Activated T-helper 17 cell treated with anti-CD3 and anti-CD28 coated beads, Interleukin-2, amount 50 U/mL, for 72 hours (primary cell): ENCODE results near the gene METAP1. TPM values are rescaled to one million over a fixed set of nuclear protein-coding genes. Genes with fewer than 3 reads are reported as not detected.
A peak's percentile ranks its signal among the peaks of the same experiment; 100 is the strongest.

Experiments
- ATAC-seq: fragments of 150-1000 bp; cut with Tn5 transposase; replicated peaks from 2 replicates; pipeline ENCODE4 v1.10.0; 2021; ENCODE audit warnings: mild to moderate bottlenecking, moderate library complexity
- H3K27ac Mint-ChIP-seq: one replicate; pipeline ENCODE4 v1.8.0; 2022; ENCODE audit warnings: mixed read lengths
- H3K27me3 Mint-ChIP-seq: one replicate; pipeline ENCODE4 v1.8.0; 2022; ENCODE audit warnings: mixed read lengths
- H3K36me3 Mint-ChIP-seq: one replicate; pipeline ENCODE4 v1.8.0; 2022; ENCODE audit warnings: low read depth, mild to moderate bottlenecking, mixed read lengths
- H3K4me1 Mint-ChIP-seq: one replicate; pipeline ENCODE4 v1.8.0; 2022; ENCODE audit warnings: mixed read lengths
- H3K4me3 Mint-ChIP-seq: one replicate; pipeline ENCODE4 v1.8.0; 2022; ENCODE audit warnings: mild to moderate bottlenecking, mixed read lengths
- H3K9me3 Mint-ChIP-seq: one replicate; pipeline ENCODE4 v1.8.0; 2022; ENCODE audit warnings: mixed read lengths
- total RNA-seq, 2 donors: library from RNA; stranded (reverse); gene quantifications; one replicate each; pipeline ENCODE4 v1.2.3, GENCODE V29; 2022

METAP1 gene
- total RNA-seq, result 10 to 100 TPM; 59.6 to 64.1 TPM

GRCh38 chr4:98995183-98996055 lies at the start of gene METAP1:
Gene METAP1 (plus strand): TSS chr4:98995721. CDS start chr4:98995754, 33 bp downstream.
- Mint-ChIP-seq H3K9me3 (no peaks in the 10 kb centered on the region), H3K4me3 (peak within 1 kb of the TSS; percentile 84), H3K27me3 (no peaks in the 10 kb centered on the region), H3K36me3 (no peaks in the 10 kb centered on the region), H3K27ac (peak within 1 kb of the TSS; percentile 98), H3K4me1 (peaks cover 24% of the 10 kb centered on the region)
- peak; percentile 92 for ATAC-seq

DNA sequence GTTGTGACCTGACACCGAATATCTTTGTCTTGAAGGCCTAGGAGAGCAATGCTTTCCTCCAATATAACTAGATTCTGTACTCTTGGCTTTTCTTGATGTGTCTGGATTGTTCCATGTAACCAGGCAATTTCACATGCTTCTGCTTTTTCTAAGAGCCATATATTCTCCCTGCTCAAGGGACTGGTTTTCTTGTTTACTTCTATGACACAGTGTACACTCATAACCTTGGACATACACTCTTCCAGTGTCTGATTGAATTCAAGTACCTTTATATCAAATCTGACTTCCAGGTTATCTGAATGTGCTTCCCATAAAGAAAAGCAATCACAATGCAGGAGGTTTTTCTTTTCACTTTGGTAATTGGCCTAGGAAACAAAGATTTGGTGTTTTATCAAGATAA lies 49.2 kb upstream of the METAP1 start:
- Mint-ChIP-seq H3K4me1 (no peaks in the 10 kb centered on the region), H3K27me3 (no peaks in the 10 kb centered on the region), H3K36me3 (no peaks in the 10 kb centered on the region), H3K4me3 (no peak overlapping the region), H3K27ac (no peak overlapping the region), H3K9me3 (no peaks in the 10 kb centered on the region)
- no peak for ATAC-seq

- Mint-ChIP-seq H3K9me3 (no peaks in the 10 kb centered on the region), H3K36me3 (no peaks in the 10 kb centered on the region)
- ATAC-seq, result no peak
Observed at GRCh38 chr4:98950925-98951324, 44.6 kb upstream of the METAP1 start.

GRCh38 chr4:98951710-98952109 lies 43.8 kb upstream of the METAP1 start:
- Mint-ChIP-seq H3K27me3 (peaks cover 11% of the 10 kb centered on the region), H3K9me3 (no peaks in the 10 kb centered on the region), H3K27ac (no peak overlapping the region), H3K4me1 (no peaks in the 10 kb centered on the region), H3K4me3 (no peak overlapping the region), H3K36me3 (no peaks in the 10 kb centered on the region)
- no peak for ATAC-seq

More at GRCh38 chr4:98950925-98951324, 44.6 kb upstream of the METAP1 start:
- peaks cover 9% of the 10 kb centered on the region for H3K27me3 Mint-ChIP-seq
- H3K4me3 Mint-ChIP-seq, result no peak overlapping the region
- no peak overlapping the region for H3K27ac Mint-ChIP-seq
- no peaks in the 10 kb centered on the region for H3K4me1 Mint-ChIP-seq

- H3K27ac Mint-ChIP-seq, result no peak overlapping the region
- H3K4me3 Mint-ChIP-seq, result no peak overlapping the region
- no peaks in the 10 kb centered on the region for H3K36me3 Mint-ChIP-seq
- no peaks in the 10 kb centered on the region for H3K4me1 Mint-ChIP-seq
- ATAC-seq, result no peak
- no peaks in the 10 kb centered on the region for H3K9me3 Mint-ChIP-seq
- H3K27me3 Mint-ChIP-seq, result peaks cover 11% of the 10 kb centered on the region
Observed at GRCh38 chr4:98955229-98955628, 40.3 kb upstream of the METAP1 start.

- no peak overlapping the region for H3K4me3 Mint-ChIP-seq
- no peak overlapping the region for H3K27ac Mint-ChIP-seq
- peaks cover 11% of the 10 kb centered on the region for H3K27me3 Mint-ChIP-seq
- H3K36me3 Mint-ChIP-seq, result no peaks in the 10 kb centered on the region
- H3K4me1 Mint-ChIP-seq, result no peaks in the 10 kb centered on the region
- no peak for ATAC-seq
- no peaks in the 10 kb centered on the region for H3K9me3 Mint-ChIP-seq
Observed at GRCh38 chr4:98958065-98958464, 37.5 kb upstream of the METAP1 start.

DNA sequence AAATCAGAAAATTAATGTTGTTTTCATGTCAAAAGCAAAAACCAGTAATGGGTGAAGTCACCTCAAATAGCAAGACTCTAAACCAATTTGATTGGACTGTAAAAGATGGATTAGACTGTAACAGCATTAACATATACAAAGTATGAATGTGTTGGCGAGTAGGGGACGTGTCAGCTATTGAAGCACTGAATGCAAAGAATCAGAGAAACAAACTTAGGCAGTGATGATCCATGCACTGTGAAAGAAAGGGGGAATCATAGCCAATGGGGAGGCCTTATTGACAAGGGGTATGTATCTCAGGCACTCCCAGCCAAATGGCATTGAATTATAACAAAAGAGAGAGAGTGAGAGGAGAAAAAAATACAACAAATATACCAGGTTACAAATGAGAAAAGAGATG lies 36.1 kb upstream of the METAP1 start:
- Mint-ChIP-seq H3K27me3 (peaks cover 11% of the 10 kb centered on the region), H3K36me3 (no peaks in the 10 kb centered on the region), H3K4me1 (no peaks in the 10 kb centered on the region), H3K9me3 (no peaks in the 10 kb centered on the region), H3K27ac (no peak overlapping the region), H3K4me3 (no peak overlapping the region)
- ATAC-seq, result no peak

- Mint-ChIP-seq H3K4me1 (no peaks in the 10 kb centered on the region), H3K4me3 (no peak overlapping the region), H3K27ac (no peak overlapping the region), H3K27me3 (peaks cover 3% of the 10 kb centered on the region), H3K36me3 (no peaks in the 10 kb centered on the region), H3K9me3 (no peaks in the 10 kb centered on the region)
- ATAC-seq, result no peak
Observed at GRCh38 chr4:98961770-98962169, 33.8 kb upstream of the METAP1 start.

- no peaks in the 10 kb centered on the region for H3K36me3 Mint-ChIP-seq
- H3K27ac Mint-ChIP-seq, result no peak overlapping the region
- H3K9me3 Mint-ChIP-seq, result no peaks in the 10 kb centered on the region
- peaks cover 3% of the 10 kb centered on the region for H3K27me3 Mint-ChIP-seq
- no peak for ATAC-seq
- H3K4me1 Mint-ChIP-seq, result no peaks in the 10 kb centered on the region
- H3K4me3 Mint-ChIP-seq, result no peak overlapping the region
Observed at GRCh38 chr4:98963538-98964433, 31.7 kb upstream of the METAP1 start.

DNA sequence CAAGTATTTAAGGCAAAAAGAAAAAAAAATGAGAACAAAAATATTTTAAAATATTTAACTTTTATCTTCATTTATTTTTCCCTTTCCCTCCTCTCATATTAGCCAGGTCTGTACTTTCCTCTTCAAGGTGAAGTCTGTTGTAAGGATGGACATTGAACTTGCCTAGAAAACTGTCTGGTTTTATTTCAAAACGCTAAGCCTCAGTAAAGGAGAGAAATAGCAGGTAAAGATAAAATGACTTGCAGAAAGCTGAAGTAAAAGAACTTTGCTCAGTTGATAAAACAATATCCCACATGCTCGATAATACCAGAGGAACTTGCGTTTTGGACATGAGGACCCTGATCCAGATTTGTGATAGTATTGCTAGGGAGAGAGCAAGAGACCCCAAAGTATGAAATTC lies 28.6 kb upstream of the METAP1 start:
- H3K4me1 Mint-ChIP-seq, result no peaks in the 10 kb centered on the region
- ATAC-seq, result no peak
- H3K4me3 Mint-ChIP-seq, result no peak overlapping the region
- H3K36me3 Mint-ChIP-seq, result no peaks in the 10 kb centered on the region
- H3K9me3 Mint-ChIP-seq, result no peaks in the 10 kb centered on the region
- no peak overlapping the region for H3K27ac Mint-ChIP-seq
- H3K27me3 Mint-ChIP-seq, result peaks cover 3% of the 10 kb centered on the region

- Mint-ChIP-seq H3K27ac (no peak overlapping the region), H3K27me3 (peaks cover 3% of the 10 kb centered on the region), H3K4me3 (no peak overlapping the region), H3K4me1 (no peaks in the 10 kb centered on the region), H3K36me3 (no peaks in the 10 kb centered on the region), H3K9me3 (no peaks in the 10 kb centered on the region)
- no peak for ATAC-seq
Observed at GRCh38 chr4:98967786-98968329, 27.7 kb upstream of the METAP1 start.

GRCh38 chr4:98969878-98970785 lies 25.4 kb upstream of the METAP1 start:
- Mint-ChIP-seq H3K4me1 (no peaks in the 10 kb centered on the region), H3K36me3 (no peaks in the 10 kb centered on the region), H3K27me3 (peaks cover 3% of the 10 kb centered on the region), H3K27ac (no peak overlapping the region), H3K9me3 (no peaks in the 10 kb centered on the region), H3K4me3 (no peak overlapping the region)
- no peak for ATAC-seq

- Mint-ChIP-seq H3K27me3 (peaks cover 5% of the 10 kb centered on the region), H3K4me3 (no peak overlapping the region), H3K27ac (no peak overlapping the region), H3K36me3 (no peaks in the 10 kb centered on the region), H3K9me3 (no peaks in the 10 kb centered on the region), H3K4me1 (no peaks in the 10 kb centered on the region)
- ATAC-seq, result no peak
Observed at GRCh38 chr4:98976716-98977115, 18.8 kb upstream of the METAP1 start.

GRCh38 chr4:98977557-98977956 lies 18.0 kb upstream of the METAP1 start:
- no peak overlapping the region for H3K27ac Mint-ChIP-seq
- H3K27me3 Mint-ChIP-seq, result peaks cover 5% of the 10 kb centered on the region
- ATAC-seq, result no peak
- H3K4me1 Mint-ChIP-seq, result no peaks in the 10 kb centered on the region
- H3K4me3 Mint-ChIP-seq, result no peak overlapping the region
- H3K36me3 Mint-ChIP-seq, result no peaks in the 10 kb centered on the region
- H3K9me3 Mint-ChIP-seq, result no peaks in the 10 kb centered on the region
